Naive thymus-derived CD4-positive, alpha-beta T cell (primary cell): ENCODE data around the gene TAS1R2. TPM values are rescaled to one million over a fixed set of nuclear protein-coding genes. Genes with fewer than 3 reads are reported as not detected.

ENCODE experiments used
- ATAC-seq: fragments of 150-1000 bp; cut with Tn5 transposase; 2 replicates; pipeline ENCODE4 v1.10.0; 2021; ENCODE audit warnings: mild to moderate bottlenecking, moderate library complexity
- CTCF ChIA-PET: fragments of 350-600 bp; sonication (Branson Sonifier 250); formaldehyde crosslinking; loops from one replicate; lab custom pipeline; 2021; ENCODE audit warnings: antibody characterized with exemption; lab: Charles Lee
- POLR2A ChIA-PET: fragments of 350-600 bp; sonication (Branson Sonifier 250); formaldehyde crosslinking; loops from one replicate; lab custom pipeline; 2021; ENCODE audit warnings: antibody characterized with exemption, inconsistent platforms; lab: Charles Lee
- DNase-seq, 9 donors: peaks; one replicate each; pipeline versions ENCODE4 v3.0.0 to v3.0.0-alpha.2; 2020 to 2022; ENCODE audit warnings: mixed read lengths in 1 of 9
- H3K27ac ChIP-seq: one replicate; pipeline ENCODE4 v1.7.0; 2013; ENCODE audit warnings: mild to moderate bottlenecking, low read depth, low read length, moderate library complexity
- H3K27me3 ChIP-seq, 2 donors: one replicate each; pipeline ENCODE4 v1.7.0; 2013; ENCODE audit warnings: low read length in 2 of 2, mild to moderate bottlenecking in 2 of 2, moderate library complexity in 2 of 2; ENCODE audit not compliant: control insufficient read depth in 2 of 2, insufficient read depth in 2 of 2
- H3K36me3 ChIP-seq, 3 experiments: 1 replicate in 2 of 3; 2 replicates in 1 of 3; pipeline ENCODE4 v1.7.0; 2013; ENCODE audit warnings: low read length in 3 of 3, mild to moderate bottlenecking in 3 of 3, moderate library complexity in 1 of 3; ENCODE audit not compliant: insufficient read depth in 3 of 3, control insufficient read depth in 2 of 3
- H3K4me1 ChIP-seq, 2 donors: one replicate each; pipeline ENCODE4 v1.7.0; 2013; ENCODE audit warnings: low read length in 2 of 2, mild to moderate bottlenecking in 2 of 2, moderate library complexity in 1 of 2; ENCODE audit not compliant: control insufficient read depth in 2 of 2, insufficient read depth in 2 of 2
- H3K4me3 ChIP-seq: 2 replicates; pipeline ENCODE4 v1.7.0; 2013; ENCODE audit warnings: mild to moderate bottlenecking, low read length
- H3K9me3 ChIP-seq, 3 experiments: 1 replicate in 2 of 3; 2 replicates in 1 of 3; pipeline ENCODE4 v1.7.0; 2013; ENCODE audit warnings: low read length in 3 of 3; ENCODE audit not compliant: control insufficient read depth in 2 of 3
- H3K27ac Mint-ChIP-seq, 9 donors: one replicate each; pipeline ENCODE4 v1.8.0; 2020 to 2022; ENCODE audit warnings: mixed read lengths in 9 of 9, mild to moderate bottlenecking in 8 of 9, moderate library complexity in 5 of 9, inconsistent platforms in 2 of 9
- H3K27me3 Mint-ChIP-seq, 5 donors: one replicate each; pipeline ENCODE4 v1.8.0; 2021 to 2022; ENCODE audit warnings: mixed read lengths in 5 of 5, mild to moderate bottlenecking in 1 of 5
- H3K36me3 Mint-ChIP-seq, 5 donors: one replicate each; pipeline ENCODE4 v1.8.0; 2020 to 2022; ENCODE audit warnings: mixed read lengths in 5 of 5, mild to moderate bottlenecking in 3 of 5, inconsistent platforms in 1 of 5
- H3K4me1 Mint-ChIP-seq, 7 donors: one replicate each; pipeline ENCODE4 v1.8.0; 2020 to 2022; ENCODE audit warnings: mixed read lengths in 7 of 7, mild to moderate bottlenecking in 3 of 7, inconsistent platforms in 1 of 7
- H3K4me3 Mint-ChIP-seq, 10 donors: one replicate each; pipeline ENCODE4 v1.8.0; 2020 to 2022; ENCODE audit warnings: mild to moderate bottlenecking in 10 of 10, mixed read lengths in 10 of 10, moderate library complexity in 6 of 10, inconsistent platforms in 2 of 10
- H3K9me3 Mint-ChIP-seq, 11 donors: one replicate each; pipeline ENCODE4 v1.8.0; 2020 to 2022; ENCODE audit warnings: mixed read lengths in 11 of 11, mild to moderate bottlenecking in 4 of 11, inconsistent platforms in 1 of 11, moderate library complexity in 1 of 11
- intact Hi-C, 2 donors: fragments of 100-400 bp; cut with micrococcal nuclease; formaldehyde crosslinking; loops; one replicate each; pipeline ENCODE4 v1.15.1; 2023
- polyA plus RNA-seq, 2 donors: library from polyadenylated mRNA; unstranded; fragments of 300-500 nt; fragmentation: Illumina TruSeq; gene quantifications; one replicate each; pipeline ENCODE4 v1.2.3, GENCODE V29; 2021
- total RNA-seq, 6 experiments: library from RNA in 5 of 6; stranded (reverse) in 5 of 6; gene quantifications; 1 replicate in 5 of 6; 2 replicates in 1 of 6; pipeline ENCODE4 v1.2.3 and lab custom pipeline; 2021 to 2026

TAS1R2 gene
- total and polyA plus RNA-seq, 7 experiments from 2014 or later, result not detected

DNA sequence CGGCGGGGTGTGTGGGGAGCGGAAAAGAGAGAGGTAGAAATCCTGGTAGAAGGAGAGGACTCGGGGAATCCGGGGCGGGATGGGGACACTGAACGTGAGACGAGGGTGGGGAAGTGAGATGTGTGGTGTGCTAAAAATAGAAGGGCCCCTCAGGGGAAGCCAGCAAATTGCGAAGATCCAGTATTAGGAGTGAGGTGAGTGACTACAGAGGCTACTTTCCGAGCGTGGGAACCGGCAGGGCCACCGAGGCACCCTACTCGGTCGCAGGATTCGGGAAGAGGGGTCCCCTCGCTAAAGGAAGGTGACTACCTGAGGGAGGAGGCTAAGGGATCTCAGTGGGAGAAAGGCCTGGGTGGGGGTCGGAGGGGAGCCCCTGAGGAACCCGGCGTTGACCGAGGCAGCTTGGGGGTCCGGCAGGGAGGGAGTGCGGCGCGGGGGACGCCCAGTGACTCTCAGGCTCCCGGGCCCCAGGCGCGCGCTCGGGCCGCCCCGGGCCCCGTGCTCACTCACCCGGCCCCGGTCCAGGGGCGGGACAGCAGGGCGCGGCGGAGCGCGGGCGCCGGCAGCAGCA, 42.6 kb upstream of the TAS1R2 start:
- H3K9me3 ChIP-seq, result no peaks in the 10 kb centered on the region
- H3K4me1 ChIP-seq, result peaks cover 3 to 12% of the 10 kb centered on the region in 2 donors
- peak in 1 of 9 donors; percentile 22 for DNase-seq
- H3K4me3 Mint-ChIP-seq, result peak overlapping the region; percentile 86 to 99 (median 94)
- H3K27me3 ChIP-seq, result no peaks in the 10 kb centered on the region
- no peaks in the 10 kb centered on the region for H3K9me3 Mint-ChIP-seq
- no peak for ATAC-seq
- peaks cover 22 to 47% (median 41%) of the 10 kb centered on the region in 7 donors for H3K4me1 Mint-ChIP-seq
- peak overlapping the region; percentile 57 for H3K4me3 ChIP-seq
- ChIA-PET POLR2A (interaction anchor here (1.0 to 2.3 kb wide), 11 partner anchors 22 to 174 kb away, joined by 3 to 10 read pairs (median 4); partner anchors contain the start of gene IFFO2), CTCF (interaction anchor here (1.0 to 9.1 kb wide), 4 partner anchors 55 to 173 kb away, joined by 3 to 105 read pairs (median 4); partner anchors contain the start of gene IFFO2)
- H3K27ac Mint-ChIP-seq, result peak overlapping the region; percentile 85 to 97 (median 91)
- H3K27me3 Mint-ChIP-seq, result no peaks in the 10 kb centered on the region
- H3K36me3 Mint-ChIP-seq, result no peaks in the 10 kb centered on the region
- peaks cover 0 to 9% (median 0%) of the 10 kb centered on the region in 3 experiments for H3K36me3 ChIP-seq
- intact Hi-C loops, result loop anchor here (1.0 to 10.0 kb wide), 10 partner anchors 24 to 693 kb away; partner anchors contain the start of genes IFFO2 (in 2 of the 2), UBR4 (in 2 of the 2), EMC1 (in 1 of the 2) and MRTO4 (in 1 of the 2)
- peak overlapping the region; percentile 83 for H3K27ac ChIP-seq

GRCh38 chr1:18901147-18901951, 41.9 kb upstream of the TAS1R2 start:
- H3K4me1 ChIP-seq, result peaks cover 3 to 12% of the 10 kb centered on the region in 2 donors
- H3K4me3 ChIP-seq, result peak overlapping the region; percentile 57
- H3K36me3 ChIP-seq, result peaks cover 0 to 8% (median 0%) of the 10 kb centered on the region in 3 experiments
- DNase-seq (no peak), ATAC-seq (no peak)
- POLR2A ChIA-PET, result interaction anchor here (1.0 to 2.3 kb wide), 3 partner anchors 53 to 173 kb away, joined by 3 to 8 read pairs (median 4); no protein-coding TSS in a partner anchor
- intact Hi-C loops, result loop anchor here (5.0 to 10.0 kb wide), 3 partner anchors 313 to 693 kb away; partner anchors contain the start of gene UBR4 (in 1 of the 2)
- peak overlapping the region; percentile 85 to 97 (median 91) for H3K27ac Mint-ChIP-seq
- H3K9me3 Mint-ChIP-seq, result no peaks in the 10 kb centered on the region
- no peaks in the 10 kb centered on the region for H3K27me3 Mint-ChIP-seq
- H3K4me1 Mint-ChIP-seq, result peaks cover 22 to 43% (median 41%) of the 10 kb centered on the region in 7 donors
- H3K36me3 Mint-ChIP-seq, result no peaks in the 10 kb centered on the region
- H3K4me3 Mint-ChIP-seq, result peak overlapping the region; percentile 86 to 99 (median 94)
- H3K27ac ChIP-seq, result no peak overlapping the region
- H3K9me3 ChIP-seq, result no peaks in the 10 kb centered on the region
- H3K27me3 ChIP-seq, result no peaks in the 10 kb centered on the region
- CTCF ChIA-PET, result interaction anchor here (1.5 kb wide), 1 partner anchor 55 kb away, joined by 3 read pairs; the partner anchor contains the start of gene IFFO2

GRCh38 chr1:18900303-18900841, 40.9 kb upstream of the TAS1R2 start:
- intact Hi-C loops, result loop anchor here (5.0 to 10.0 kb wide), 3 partner anchors 314 to 694 kb away; partner anchors contain the start of gene UBR4 (in 1 of the 2)
- peak in 2 of 9 donors; percentile 17 to 26 for DNase-seq
- Mint-ChIP-seq H3K4me3 (peak overlapping the region in 8 of 10 donors; percentile 6 to 96 (median 56)), H3K36me3 (no peaks in the 10 kb centered on the region), H3K27me3 (no peaks in the 10 kb centered on the region), H3K9me3 (no peaks in the 10 kb centered on the region), H3K4me1 (peaks cover 22 to 43% (median 41%) of the 10 kb centered on the region in 7 donors), H3K27ac (peak overlapping the region in 2 of 9 donors; percentile 17 to 34)
- Histone ChIP-seq H3K4me1 (peaks cover 3 to 12% of the 10 kb centered on the region in 2 donors), H3K4me3 (no peak overlapping the region), H3K27ac (no peak overlapping the region), H3K9me3 (no peaks in the 10 kb centered on the region), H3K36me3 (no peaks in the 10 kb centered on the region), H3K27me3 (no peaks in the 10 kb centered on the region)
- ChIA-PET CTCF (interaction anchor here (1.8 kb wide), 1 partner anchor 196 kb away, joined by 4 read pairs; no protein-coding TSS in a partner anchor), POLR2A (interaction anchor here (0.6 to 2.3 kb wide), 4 partner anchors 54 to 202 kb away, joined by 3 to 8 read pairs (median 4); partner anchors contain the start of gene IFFO2)
- ATAC-seq, result no peak

DNA sequence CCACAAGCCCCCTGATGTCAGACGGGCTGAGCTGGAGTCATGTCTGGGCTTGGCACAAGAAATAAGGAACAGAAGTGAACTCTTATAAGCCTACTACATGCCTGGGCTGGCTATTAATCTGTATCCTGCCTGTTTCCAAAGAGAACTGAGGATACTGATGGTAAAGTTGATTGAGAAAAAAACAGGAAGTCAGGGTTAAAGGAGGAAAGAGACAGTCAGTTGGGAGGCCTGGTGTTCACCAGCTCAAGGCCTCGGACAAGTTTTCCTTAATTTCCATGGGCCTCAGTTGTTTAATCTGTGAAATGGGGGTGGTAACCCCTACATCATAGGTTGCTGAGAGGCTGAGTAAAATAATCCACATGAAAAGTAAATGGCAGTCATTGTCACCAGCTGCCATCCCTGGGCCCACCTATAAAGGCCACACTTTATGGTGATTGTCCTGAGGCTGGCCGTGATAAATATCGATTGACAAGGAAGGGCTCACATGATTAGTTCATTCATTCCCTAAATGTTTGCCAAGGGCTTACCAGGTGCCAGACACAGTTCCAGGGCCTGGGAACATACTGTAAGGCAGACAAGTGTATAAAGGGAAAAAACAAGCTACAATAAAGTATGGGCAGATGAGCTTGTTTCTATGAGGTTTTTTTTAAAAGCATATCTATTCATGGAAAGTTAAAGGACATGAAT, 40.0 kb upstream of the TAS1R2 start:
- Mint-ChIP-seq H3K27ac (no peak overlapping the region), H3K9me3 (no peaks in the 10 kb centered on the region), H3K4me3 (peak overlapping the region in 2 of 10 donors; percentile 13 to 96), H3K27me3 (no peaks in the 10 kb centered on the region), H3K36me3 (no peaks in the 10 kb centered on the region), H3K4me1 (peaks cover 22 to 43% (median 41%) of the 10 kb centered on the region in 7 donors)
- no peaks in the 10 kb centered on the region for H3K36me3 ChIP-seq
- H3K9me3 ChIP-seq, result no peaks in the 10 kb centered on the region
- H3K4me3 ChIP-seq, result no peak overlapping the region
- ATAC-seq (no peak), DNase-seq (no peak)
- no peaks in the 10 kb centered on the region for H3K27me3 ChIP-seq
- H3K27ac ChIP-seq, result no peak overlapping the region
- POLR2A ChIA-PET, result interaction anchor here (1.1 to 1.2 kb wide), 2 partner anchors 55 to 57 kb away, joined by 3 to 4 read pairs; partner anchors contain the start of gene IFFO2
- CTCF ChIA-PET, result interaction anchor here (0.8 to 1.8 kb wide), 2 partner anchors 9 to 197 kb away, joined by 3 to 4 read pairs; no protein-coding TSS in a partner anchor
- intact Hi-C loops, result loop anchor here (5.0 to 10.0 kb wide), 3 partner anchors 315 to 695 kb away; partner anchors contain the start of gene UBR4 (in 1 of the 2)
- H3K4me1 ChIP-seq, result peaks cover 3 to 12% of the 10 kb centered on the region in 2 donors

GRCh38 chr1:18898567-18898966, 39.1 kb upstream of the TAS1R2 start:
- Mint-ChIP-seq H3K4me3 (no peak overlapping the region), H3K27me3 (no peaks in the 10 kb centered on the region), H3K4me1 (peaks cover 22 to 40% (median 35%) of the 10 kb centered on the region in 7 donors), H3K36me3 (no peaks in the 10 kb centered on the region), H3K9me3 (no peaks in the 10 kb centered on the region), H3K27ac (no peak overlapping the region)
- H3K4me1 ChIP-seq, result peaks cover 3 to 12% of the 10 kb centered on the region in 2 donors
- H3K36me3 ChIP-seq, result no peaks in the 10 kb centered on the region
- H3K9me3 ChIP-seq, result no peaks in the 10 kb centered on the region
- no peaks in the 10 kb centered on the region for H3K27me3 ChIP-seq
- intact Hi-C loops, result no loop called here
- no peak for ATAC-seq
- H3K4me3 ChIP-seq, result no peak overlapping the region
- DNase-seq, result no peak
- no peak overlapping the region for H3K27ac ChIP-seq
- CTCF ChIA-PET, result interaction anchor here (1.8 kb wide), 1 partner anchor 197 kb away, joined by 4 read pairs; no protein-coding TSS in a partner anchor
- POLR2A ChIA-PET, result no interaction called here
